Hypothalamus (tissue), 51 donors: ENCODE measurements around the gene BEND6.

ENCODE experiments used
- DNase-seq, 51 donors: peaks; one replicate each; lab custom pipeline; 2025; lab: John Stamatoyannopoulos, UW

Gene BEND6

GRCh38 chr6:56940463-56940862 is 14.4 kb upstream of the BEND6 start:
- DNase-seq, result no peak

GRCh38 chr6:56940977-56941376 is 13.9 kb upstream of the BEND6 start:
- no peak for DNase-seq

GRCh38 chr6:56944661-56945060 is 10.2 kb upstream of the BEND6 start:
- no peak for DNase-seq

- no peak for DNase-seq
Observed at GRCh38 chr6:56946368-56946767, 8.5 kb upstream of the BEND6 start.

GRCh38 chr6:56947924-56948323 is 7.0 kb upstream of the BEND6 start:
- DNase-seq, result no peak

GRCh38 chr6:56949265-56949664 is 5.6 kb upstream of the BEND6 start:
- no peak for DNase-seq

- DNase-seq, result no peak
Observed at GRCh38 chr6:56949925-56950495, 4.9 kb upstream of the BEND6 start.

GRCh38 chr6:56951049-56951831 is 3.7 kb upstream of the BEND6 start:
- DNase-seq, result no peak

GRCh38 chr6:56953597-56954402 is 1.1 kb upstream of the BEND6 start:
- peak in 8 of 51 donors; percentile 15 to 56 (median 21) for DNase-seq

GRCh38 chr6:56955171-56956155 is 556 bp downstream of the BEND6 start:
- DNase-seq, result peak; percentile 3 to 97 (median 76)

- DNase-seq, result peak in 1 of 51 donors; percentile 37
Observed at GRCh38 chr6:56956491-56956890, 1.6 kb downstream of the BEND6 start.

GRCh38 chr6:56957856-56958255 is 2.9 kb downstream of the BEND6 start:
- DNase-seq, result no peak

- DNase-seq, result no peak
Observed at GRCh38 chr6:56958481-56958880, 3.6 kb downstream of the BEND6 start.

- no peak for DNase-seq
Observed at GRCh38 chr6:56959094-56959493, 4.2 kb downstream of the BEND6 start.

GRCh38 chr6:56959938-56960337 is 5.0 kb downstream of the BEND6 start:
- DNase-seq, result no peak

- DNase-seq, result no peak
Observed at GRCh38 chr6:56961151-56961550, 6.2 kb downstream of the BEND6 start.

GRCh38 chr6:56962441-56962840 is 7.5 kb downstream of the BEND6 start:
- DNase-seq, result no peak

- DNase-seq, result no peak
Observed at GRCh38 chr6:56963043-56963442, 8.1 kb downstream of the BEND6 start.

GRCh38 chr6:56963793-56964192 is 8.9 kb downstream of the BEND6 start:
- no peak for DNase-seq

- no peak for DNase-seq
Observed at GRCh38 chr6:56965126-56965525, 10.2 kb downstream of the BEND6 start.
